Neural crest cell (in vitro differentiated cells): ENCODE data around the gene EHD4. TPM values are rescaled to one million over a fixed set of nuclear protein-coding genes. Genes with fewer than 3 reads are reported as not detected.

Experiments
- DNase-seq: peaks from one replicate; pipeline ENCODE4 v3.0.0; 2021; ENCODE audit warnings: low read depth, mixed read lengths, low spot score
- H3K27ac Mint-ChIP-seq: one replicate; pipeline ENCODE4 v1.8.0; 2021; ENCODE audit warnings: mild to moderate bottlenecking, mixed read lengths; ENCODE audit not compliant: unreplicated experiment
- H3K27me3 Mint-ChIP-seq: 2 replicates; pipeline ENCODE4 v1.8.0; 2021; ENCODE audit warnings: low read depth, mild to moderate bottlenecking, mixed read lengths
- H3K36me3 Mint-ChIP-seq: 2 replicates; pipeline ENCODE4 v1.8.0; 2021; ENCODE audit warnings: low read depth, mild to moderate bottlenecking, mixed read lengths
- H3K4me1 Mint-ChIP-seq: 2 replicates; pipeline ENCODE4 v1.8.0; 2021; ENCODE audit warnings: mixed read lengths
- H3K4me3 Mint-ChIP-seq: one replicate; pipeline ENCODE4 v1.8.0; 2021; ENCODE audit warnings: mild to moderate bottlenecking, mixed read lengths
- H3K9me3 Mint-ChIP-seq: 2 replicates; pipeline ENCODE4 v1.8.0; 2021; ENCODE audit warnings: mixed read lengths
- CTCF ChIP-seq: fragments of 200-600 bp; sonication (generic); conservative IDR thresholded peaks from 2 replicates; pipeline ENCODE4 v1.5.0; 2021; ENCODE audit warnings: antibody characterized with exemption, mild to moderate bottlenecking
- total RNA-seq: library from RNA; stranded (reverse); gene quantifications from 2 replicates; pipeline ENCODE4 v1.2.1, GENCODE V29; 2021

Gene EHD4
- total RNA-seq, 1 donor from 2014 or later = 8.3 TPM

GRCh38 chr15:41965441-41966413, 6.6 kb downstream of the EHD4 start:
- TF ChIP-seq CTCF = no peak
- H3K27me3 Mint-ChIP-seq = no peaks in the 10 kb centered on the region
- H3K4me3 Mint-ChIP-seq = no peak overlapping the region
- peaks cover 4% of the 10 kb centered on the region for H3K36me3 Mint-ChIP-seq
- H3K4me1 Mint-ChIP-seq = peaks cover 17% of the 10 kb centered on the region
- H3K9me3 Mint-ChIP-seq = no peaks in the 10 kb centered on the region
- no peak for DNase-seq
- no peak overlapping the region for H3K27ac Mint-ChIP-seq

GRCh38 chr15:41961595-41962202, 10.7 kb downstream of the EHD4 start:
- H3K27ac Mint-ChIP-seq = no peak overlapping the region
- peaks cover 4% of the 10 kb centered on the region for H3K36me3 Mint-ChIP-seq
- H3K9me3 Mint-ChIP-seq = no peaks in the 10 kb centered on the region
- no peaks in the 10 kb centered on the region for H3K27me3 Mint-ChIP-seq
- no peaks in the 10 kb centered on the region for H3K4me1 Mint-ChIP-seq
- H3K4me3 Mint-ChIP-seq = no peak overlapping the region
- TF ChIP-seq CTCF = no peak
- no peak for DNase-seq

GRCh38 chr15:41961001-41961518, 11.3 kb downstream of the EHD4 start:
- H3K4me3 Mint-ChIP-seq = no peak overlapping the region
- no peak for TF ChIP-seq CTCF
- no peaks in the 10 kb centered on the region for H3K27me3 Mint-ChIP-seq
- peaks cover 4% of the 10 kb centered on the region for H3K36me3 Mint-ChIP-seq
- DNase-seq = no peak
- no peaks in the 10 kb centered on the region for H3K9me3 Mint-ChIP-seq
- no peaks in the 10 kb centered on the region for H3K4me1 Mint-ChIP-seq
- no peak overlapping the region for H3K27ac Mint-ChIP-seq

GRCh38 chr15:41958002-41958420, 14.3 kb downstream of the EHD4 start:
- TF ChIP-seq CTCF = no peak
- no peak for DNase-seq

GRCh38 chr15:41957021-41957897, 15.1 kb downstream of the EHD4 start:
- H3K36me3 Mint-ChIP-seq = peaks cover 4% of the 10 kb centered on the region
- no peaks in the 10 kb centered on the region for H3K4me1 Mint-ChIP-seq
- H3K27me3 Mint-ChIP-seq = no peaks in the 10 kb centered on the region
- no peak for TF ChIP-seq CTCF
- no peaks in the 10 kb centered on the region for H3K9me3 Mint-ChIP-seq
- no peak overlapping the region for H3K27ac Mint-ChIP-seq
- DNase-seq = no peak
- no peak overlapping the region for H3K4me3 Mint-ChIP-seq

More at GRCh38 chr15:41958002-41958420, 14.3 kb downstream of the EHD4 start:
- peaks cover 4% of the 10 kb centered on the region for H3K36me3 Mint-ChIP-seq
- no peaks in the 10 kb centered on the region for H3K27me3 Mint-ChIP-seq
- no peaks in the 10 kb centered on the region for H3K4me1 Mint-ChIP-seq
- H3K27ac Mint-ChIP-seq = no peak overlapping the region
- H3K4me3 Mint-ChIP-seq = no peak overlapping the region
- no peaks in the 10 kb centered on the region for H3K9me3 Mint-ChIP-seq
